ENCODE measurements around the gene DAPK2. TPM values are rescaled to one million over a fixed set of nuclear protein-coding genes. Genes with fewer than 3 reads are reported as not detected.

Gene DAPK2
- total and polyA plus RNA-seq, 2 of the 13 experiments (the other 11 are each of a cell fraction or from before 2014, with no cell fraction given): 0.33 to 0.63 TPM

DNA sequence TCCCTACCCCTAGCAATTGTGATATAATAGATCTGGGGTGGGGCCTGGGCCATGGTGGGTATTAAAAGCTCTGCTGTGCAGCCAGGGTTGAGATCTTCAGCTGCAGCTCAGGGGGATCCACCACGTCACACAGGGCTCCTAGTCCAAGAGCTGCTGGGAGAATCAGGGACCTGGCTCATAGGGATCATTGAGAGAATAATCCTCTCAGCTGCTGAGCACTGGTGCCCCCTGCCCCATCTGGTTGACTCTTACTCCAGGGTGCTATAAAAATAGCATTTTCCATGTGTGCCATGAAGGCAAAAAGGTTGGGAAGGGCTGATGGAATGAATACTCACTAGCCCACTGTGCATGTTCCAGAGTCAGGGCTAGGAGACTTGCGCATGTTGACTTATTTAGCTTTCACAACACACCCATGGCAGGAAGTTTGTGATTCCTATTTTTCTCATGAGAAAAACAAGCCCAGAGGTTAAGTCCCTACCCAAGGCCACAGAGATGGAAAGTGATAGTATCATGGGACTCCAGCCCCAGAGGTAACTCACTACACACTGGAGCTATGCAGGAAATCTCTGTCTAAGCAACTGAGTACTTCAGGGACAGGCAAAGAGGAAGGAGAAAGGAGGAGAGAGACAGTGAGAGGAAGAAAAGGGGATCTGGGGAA lies 118.0 kb downstream of the DAPK2 start (continued):
- TF ChIP-seq PREB (CRISPR knock-in tag; IDR thresholded peaks at IDR 0.05): no peak
- TF ChIP-seq SOX5 (CRISPR knock-in tag; IDR thresholded peaks at IDR 0.05; ENCODE audit: borderline replicate concordance): peak; percentile 66; the same call in 1 of the 2 replicates
- peak; percentile 24; the same call in 1 of the 2 replicates for TF ChIP-seq ZNF792 (CRISPR knock-in tag; IDR thresholded peaks at IDR 0.05)
- 0 out of 2 replicates have a peak, but pooled peaks have one; percentile 20 for TF ChIP-seq POGZ (CRISPR knock-in tag; IDR thresholded peaks at IDR 0.05)

GRCh38 chr15:63923993-63924950 lies 122.0 kb downstream of the DAPK2 start:
- peaks cover 1 to 12% of the 10 kb centered on the region in 2 experiments; a peak in 4 of 5 replicates for H3K27me3 ChIP-seq (ENCODE audit: control insufficient read depth in 1 of 2, insufficient read depth in 2 of 2, low read length in 2 of 2)
- FAIRE-seq: no peak
- no peaks in the 10 kb centered on the region for H3K9me3 ChIP-seq (ENCODE audit: low read length)
- no peak overlapping the region for H3K9ac ChIP-seq (ENCODE audit: insufficient read depth, low read depth, low read length)
- no peak overlapping the region for H3K4me3 ChIP-seq (replicated peaks in 1 of 3; ENCODE audit: insufficient read depth in 1 of 3, low read depth in 2 of 3, low read length in 3 of 3)
- no peak for DNase-seq (ENCODE audit: low spot score)
- H3K79me2 ChIP-seq (ENCODE audit: insufficient read depth, low read length): no peaks in the 10 kb centered on the region
- no peaks in the 10 kb centered on the region for H3K36me3 ChIP-seq (replicated peaks in 1 of 2; ENCODE audit: control insufficient read depth in 1 of 2, insufficient read depth in 2 of 2, low read length in 2 of 2)
- peaks cover 48% of the 10 kb centered on the region for H3K4me1 ChIP-seq (ENCODE audit: insufficient read depth, low read length)
- ChIA-PET POLR2A (no interaction called here), CTCF (ENCODE audit: low intra/inter-chr PET ratio, low total read pairs) (no interaction called here)
- in situ Hi-C loops (cut with HindIII; ENCODE audit: extremely low pct_ligation_motif_present, low pct_unique_long_range_greater_than_20kb) (no loop called here), intact Hi-C loops (cut with micrococcal nuclease; ENCODE audit: unreplicated experiment) (no loop called here)
- no TSS peak for BruUV-seq (replicated peaks)
- no peak overlapping the region for H2AFZ ChIP-seq (ENCODE audit: low read length)
- no peak overlapping the region for H3K27ac ChIP-seq (ENCODE audit: extremely low read length, insufficient read depth, low read length)
- WGBS (ENCODE audit: low lambda C conversion rate): 21% methylated on average over 6 of the region's 8 CpGs
- H3K4me2 ChIP-seq (ENCODE audit: low read depth, low read length): no peak overlapping the region
- no peaks in the 10 kb centered on the region for H4K20me1 ChIP-seq (ENCODE audit: insufficient read depth, low read length)
- no peak for ATAC-seq
- TF ChIP-seq KAT2B (IDR thresholded peaks at IDR 0.05; ENCODE audit: borderline replicate concordance, low read depth, low read length) (no peak), MTF1 (CRISPR knock-in tag; IDR thresholded peaks at IDR 0.05) (no peak), AHDC1 (CRISPR knock-in tag; IDR thresholded peaks at IDR 0.05; ENCODE audit: borderline replicate concordance) (no peak), ZNF121 (CRISPR knock-in tag; IDR thresholded peaks at IDR 0.05) (no peak), KLF15 (CRISPR knock-in tag; IDR thresholded peaks at IDR 0.05; ENCODE audit: borderline replicate concordance) (no peak), SETDB1 (CRISPR knock-in tag; IDR thresholded peaks at IDR 0.05; ENCODE audit: borderline replicate concordance) (no peak), ZNF773 (CRISPR knock-in tag; IDR thresholded peaks at IDR 0.05; ENCODE audit: borderline replicate concordance) (no peak), ZFX (CRISPR knock-in tag; IDR thresholded peaks at IDR 0.05; ENCODE audit: low read depth) (no peak), HCFC1 (IDR thresholded peaks at IDR 0.05; ENCODE audit: low read depth, low read length) (no peak), SAP130 (CRISPR knock-in tag; IDR thresholded peaks at IDR 0.05; ENCODE audit: low read depth) (no peak), CHCHD3 (CRISPR knock-in tag; IDR thresholded peaks at IDR 0.05) (no peak), POLR2AphosphoS5 (IDR thresholded peaks at IDR 0.05; ENCODE audit: low read depth, low read length) (no peak)

All from HepG2 (cell line).